Uterus (tissue), 2 donors: ENCODE results near the gene BMPR1B.

ENCODE experiments used
- CTCF ChIP-seq, 4 experiments: fragments of 200-600 bp in 2 of 4; fragments of 450-650 bp in 2 of 4; sonication (generic) in 2 of 4; IDR thresholded peaks; one replicate each; pipeline ENCODE4 v1.5.1; 2016 to 2019; ENCODE audit warnings: antibody characterized with exemption in 4 of 4, mild to moderate bottlenecking in 2 of 4, moderate library complexity in 1 of 4
- POLR2A ChIP-seq, 2 donors: fragments of 450-650 bp; IDR thresholded peaks; one replicate each; pipeline ENCODE4 v1.6.1; 2016; ENCODE audit warnings: antibody characterized with exemption in 2 of 2, mild to moderate bottlenecking in 1 of 2, moderate library complexity in 1 of 2

DNA sequence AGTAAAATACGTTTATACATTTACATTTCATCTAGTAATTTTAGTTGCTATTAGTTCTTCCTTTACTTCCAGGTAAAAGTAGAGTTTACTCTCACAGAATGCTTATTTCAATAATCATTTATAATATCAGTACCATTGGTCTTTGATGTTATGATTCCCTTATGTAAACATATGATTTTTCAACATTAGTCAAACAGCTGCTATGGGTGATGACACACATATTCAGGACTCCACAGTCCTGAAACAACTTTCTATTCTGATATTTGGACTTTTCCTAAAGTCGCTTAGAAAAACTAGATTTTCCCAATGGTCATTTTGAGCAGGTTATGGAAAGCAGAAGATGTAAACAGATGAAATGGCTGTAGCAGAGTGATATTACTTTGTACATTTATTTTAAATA is 421.2 kb downstream of the BMPR1B start:
- TF ChIP-seq CTCF (IDR thresholded peaks at IDR 0.05), result no peak
- no peak for TF ChIP-seq POLR2A (IDR thresholded peaks at IDR 0.05)
